Thymus (tissue), 11 donors: Measurements from ENCODE around the gene RAB31. TPM values are rescaled to one million over a fixed set of nuclear protein-coding genes. Genes with fewer than 3 reads are reported as not detected.
"Not testable (repeated sequence)": the region's sequence is repeated elsewhere in the genome, so short reads cannot be mapped to it uniquely, and the experiment has no call there.

ENCODE experiments used
- DNase-seq, 9 donors: peaks; one replicate each; pipeline ENCODE4 v3.0.0-alpha.2; 2013; ENCODE audit warnings: low spot score in 9 of 9, low read depth in 6 of 9, missing footprints in 1 of 9
- H3K27ac ChIP-seq, 2 donors: one replicate each; pipeline ENCODE4 v1.5.1; 2013; ENCODE audit warnings: control low read depth in 1 of 2, low read depth in 1 of 2, low read length in 1 of 2, mild to moderate bottlenecking in 1 of 2, moderate library complexity in 1 of 2
- H3K27me3 ChIP-seq, 2 donors: one replicate each; pipeline ENCODE4 v1.5.1; 2013; ENCODE audit warnings: low read length in 1 of 2; ENCODE audit not compliant: control insufficient read depth in 2 of 2, insufficient read depth in 1 of 2
- H3K36me3 ChIP-seq, 2 donors: one replicate each; pipeline ENCODE4 v1.5.1; 2013; ENCODE audit warnings: low read length in 1 of 2, mild to moderate bottlenecking in 1 of 2, moderate library complexity in 1 of 2; ENCODE audit not compliant: control insufficient read depth in 2 of 2, insufficient read depth in 2 of 2
- H3K4me1 ChIP-seq, 2 donors: one replicate each; pipeline ENCODE4 v1.5.1; 2013; ENCODE audit warnings: low read length in 2 of 2; ENCODE audit not compliant: control insufficient read depth in 2 of 2, insufficient read depth in 2 of 2
- H3K4me3 ChIP-seq, 2 donors: one replicate each; pipeline ENCODE4 v1.5.1; 2013; ENCODE audit warnings: low read length in 2 of 2, control low read depth in 1 of 2, mild to moderate bottlenecking in 1 of 2
- H3K9me3 ChIP-seq, 2 donors: one replicate each; pipeline ENCODE4 v1.5.1; 2013; ENCODE audit warnings: low read length in 1 of 2, mild to moderate bottlenecking in 1 of 2; ENCODE audit not compliant: control insufficient read depth in 2 of 2, insufficient read depth in 1 of 2
- WGBS: extraction: QIAGEN DNeasy Blood & Tissue Kit; methylation state at CpG from one replicate; pipeline ENCODE4 v1.1.7; 2013; 5-methylcytosine and 5-hydroxymethylcytosine counted together
- polyA plus RNA-seq: library from polyadenylated mRNA; stranded (reverse); fragments of 200-250 nt; gene quantifications from one replicate; pipeline ENCODE4 v1.2.3, GENCODE V29; 2013
- total RNA-seq: library from RNA; stranded (reverse); fragments of 120-200 nt; gene quantifications from one replicate; pipeline ENCODE4 v1.2.4, GENCODE V29; 2013
- donor health status: healthy.

Gene RAB31
- total and polyA plus RNA-seq, 2 donors, result 10.1 to 17.8 TPM

DNA sequence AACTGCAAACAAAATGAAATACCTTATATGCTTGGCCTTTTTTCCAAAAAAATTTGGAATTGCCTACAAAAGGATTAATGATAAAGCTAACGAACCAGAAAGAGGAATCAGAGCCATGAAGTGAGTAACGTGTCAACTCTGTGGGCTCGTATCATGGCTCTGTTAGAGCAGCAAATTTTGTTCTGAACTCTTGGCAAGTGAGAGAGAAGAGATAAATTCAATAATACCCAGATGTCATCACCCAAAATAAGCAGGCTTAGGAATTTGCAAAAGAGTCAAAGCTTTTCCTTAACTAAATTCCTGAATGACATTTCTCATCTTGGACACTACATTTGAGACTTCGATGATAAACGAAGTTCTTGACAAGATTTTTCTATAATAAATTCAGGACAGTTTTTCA is 182.1 kb downstream of the RAB31 start:
- DNase-seq, result no peak
- no peak overlapping the region for H3K4me3 ChIP-seq
- H3K4me1 ChIP-seq, result no peaks in the 10 kb centered on the region
- no peaks in the 10 kb centered on the region for H3K36me3 ChIP-seq
- peaks cover 0 to 4% of the 10 kb centered on the region in 2 donors for H3K9me3 ChIP-seq
- 96% methylated on average over 5 of the region's 5 CpGs for WGBS
- H3K27me3 ChIP-seq, result no peaks in the 10 kb centered on the region
- H3K27ac ChIP-seq, result no peak overlapping the region

DNA sequence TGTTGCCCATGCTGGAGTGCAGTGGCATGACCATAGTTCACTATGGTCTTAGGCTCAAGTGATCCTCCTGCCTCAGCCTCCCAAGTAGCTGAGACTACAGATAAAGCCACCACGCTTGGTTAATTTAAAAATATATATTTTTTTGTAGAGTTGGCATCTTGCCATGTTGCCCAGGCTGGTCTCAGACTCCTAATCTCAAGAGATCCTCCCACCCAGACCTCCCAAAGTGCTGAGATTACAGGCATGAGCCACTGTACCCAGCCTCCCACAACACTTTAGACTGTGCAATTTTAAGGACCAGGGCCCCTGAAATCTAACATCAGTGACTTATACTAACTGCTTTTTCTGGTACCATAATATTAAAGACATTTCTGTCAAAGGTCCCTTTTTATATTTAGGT is 182.9 kb downstream of the RAB31 start:
- DNase-seq, result no peak
- Histone ChIP-seq H3K27ac (no peak overlapping the region), H3K4me1 (no peaks in the 10 kb centered on the region), H3K36me3 (no peaks in the 10 kb centered on the region), H3K9me3 (peaks cover 0 to 4% of the 10 kb centered on the region in 2 donors), H3K27me3 (no peaks in the 10 kb centered on the region), H3K4me3 (no peak overlapping the region)
- WGBS, result 91% methylated on average over 1 of the region's 1 CpG

DNA sequence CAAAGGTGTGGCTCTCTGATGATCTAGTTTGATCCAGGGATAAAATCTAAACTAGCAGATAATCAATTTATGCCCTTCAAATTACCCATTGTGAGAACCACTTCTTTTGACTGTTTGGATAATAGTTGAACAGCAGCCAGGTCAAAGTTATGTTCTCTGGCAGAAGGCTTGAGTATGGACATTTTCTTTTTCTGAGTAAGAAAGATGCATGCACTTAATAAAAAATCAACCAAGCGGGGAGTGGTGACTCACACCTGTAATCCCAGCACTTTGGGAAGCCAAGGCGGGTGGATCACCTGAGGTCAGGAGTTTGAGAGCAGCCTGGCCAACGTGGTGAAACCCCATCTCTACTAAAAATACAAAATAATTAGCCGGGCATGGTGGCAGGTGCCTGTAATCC is 183.4 kb downstream of the RAB31 start:
- DNase-seq, H3K4me3 ChIP-seq, H3K9me3 ChIP-seq, H3K36me3 ChIP-seq, H3K4me1 ChIP-seq, H3K27ac ChIP-seq, H3K27me3 ChIP-seq: not testable (repeated sequence)
- WGBS, result 90% methylated on average over 4 of the region's 4 CpGs

DNA sequence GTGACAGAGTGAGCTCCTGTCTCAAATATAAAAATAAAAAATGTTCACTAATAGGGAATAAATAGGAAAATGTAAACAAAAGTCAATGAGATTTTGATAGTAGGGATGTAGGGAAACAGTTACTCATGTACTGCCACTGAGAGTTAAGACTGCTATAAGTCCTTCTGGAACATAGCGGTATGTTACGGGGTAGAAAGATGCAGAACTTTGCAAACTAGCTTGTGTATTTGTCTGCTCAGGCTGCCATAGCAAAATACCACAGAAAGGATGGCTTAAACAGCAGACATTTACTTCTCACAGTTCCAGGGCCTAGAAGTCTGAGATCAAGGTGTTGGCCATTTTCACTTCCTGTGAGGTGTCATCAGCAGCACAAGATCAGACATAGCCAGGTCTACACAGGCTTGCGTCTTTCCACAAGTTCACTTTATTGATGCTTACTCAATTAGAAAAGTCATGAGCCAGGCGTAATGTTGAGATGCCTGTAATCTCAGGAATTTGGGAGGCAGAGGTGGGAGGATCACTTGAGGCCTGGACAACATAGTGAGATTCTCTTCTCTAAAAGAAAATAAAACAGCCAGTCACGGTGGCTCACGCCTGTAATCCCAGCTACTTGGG is 186.5 kb downstream of the RAB31 start:
- Histone ChIP-seq H3K27me3 (no peaks in the 10 kb centered on the region), H3K36me3 (no peaks in the 10 kb centered on the region), H3K4me1 (no peaks in the 10 kb centered on the region), H3K9me3 (no peaks in the 10 kb centered on the region), H3K4me3 (no peak overlapping the region), H3K27ac (no peak overlapping the region)
- 87% methylated on average over 6 of the region's 6 CpGs for WGBS
- DNase-seq, result no peak

DNA sequence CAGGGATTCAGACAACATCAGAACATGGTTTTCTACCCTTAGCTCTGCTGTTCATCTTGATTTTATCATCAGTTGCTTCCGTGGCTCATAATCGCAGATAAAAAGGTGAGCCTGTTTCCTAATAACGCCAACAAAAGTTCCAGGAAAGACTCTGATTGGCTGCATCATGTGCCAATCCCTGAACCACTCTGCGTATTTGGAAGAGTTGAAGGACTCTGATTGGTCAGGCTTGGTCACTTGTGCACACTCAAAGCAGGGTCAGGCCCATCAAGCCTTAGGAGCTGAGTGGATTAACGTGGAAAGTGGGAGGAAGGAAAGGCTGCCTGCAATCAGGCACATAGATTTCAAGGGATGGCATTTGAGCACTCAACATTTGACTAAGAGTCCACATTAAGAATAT is 189.0 kb downstream of the RAB31 start:
- no peaks in the 10 kb centered on the region for H3K9me3 ChIP-seq
- no peaks in the 10 kb centered on the region for H3K4me1 ChIP-seq
- H3K36me3 ChIP-seq, result no peaks in the 10 kb centered on the region
- H3K4me3 ChIP-seq, result no peak overlapping the region
- no peak for DNase-seq
- WGBS, result 96% methylated on average over 5 of the region's 5 CpGs
- H3K27me3 ChIP-seq, result no peaks in the 10 kb centered on the region
- H3K27ac ChIP-seq, result no peak overlapping the region

DNA sequence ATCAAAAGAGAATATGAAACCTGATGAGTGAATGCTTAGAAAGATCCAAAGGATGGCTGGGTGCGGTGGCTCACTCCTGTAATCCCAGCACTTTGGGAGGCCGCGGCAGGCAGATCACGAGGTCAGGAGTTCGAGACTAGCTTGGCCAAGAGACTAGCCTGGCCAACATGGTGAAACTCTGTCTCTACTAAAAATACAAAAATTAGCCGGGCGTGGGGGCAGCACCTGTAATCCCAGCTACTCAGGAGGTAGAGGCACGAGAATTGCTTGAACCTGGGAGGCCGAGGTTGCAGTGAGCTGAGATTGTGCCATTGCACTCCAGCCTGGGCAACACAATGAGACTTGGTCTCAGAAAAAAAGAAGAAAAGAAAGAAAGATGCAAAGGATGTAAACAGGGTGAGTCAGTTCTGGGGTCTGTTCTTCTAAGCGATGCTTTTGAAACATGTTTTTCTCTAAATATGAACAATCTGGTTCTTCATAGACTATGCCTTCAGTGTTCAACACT is 189.7 kb downstream of the RAB31 start:
- not testable (repeated sequence) for H3K27me3 ChIP-seq, H3K9me3 ChIP-seq, DNase-seq, H3K4me1 ChIP-seq, H3K27ac ChIP-seq, H3K36me3 ChIP-seq, H3K4me3 ChIP-seq
- WGBS, result 97% methylated on average over 10 of the region's 10 CpGs

DNA sequence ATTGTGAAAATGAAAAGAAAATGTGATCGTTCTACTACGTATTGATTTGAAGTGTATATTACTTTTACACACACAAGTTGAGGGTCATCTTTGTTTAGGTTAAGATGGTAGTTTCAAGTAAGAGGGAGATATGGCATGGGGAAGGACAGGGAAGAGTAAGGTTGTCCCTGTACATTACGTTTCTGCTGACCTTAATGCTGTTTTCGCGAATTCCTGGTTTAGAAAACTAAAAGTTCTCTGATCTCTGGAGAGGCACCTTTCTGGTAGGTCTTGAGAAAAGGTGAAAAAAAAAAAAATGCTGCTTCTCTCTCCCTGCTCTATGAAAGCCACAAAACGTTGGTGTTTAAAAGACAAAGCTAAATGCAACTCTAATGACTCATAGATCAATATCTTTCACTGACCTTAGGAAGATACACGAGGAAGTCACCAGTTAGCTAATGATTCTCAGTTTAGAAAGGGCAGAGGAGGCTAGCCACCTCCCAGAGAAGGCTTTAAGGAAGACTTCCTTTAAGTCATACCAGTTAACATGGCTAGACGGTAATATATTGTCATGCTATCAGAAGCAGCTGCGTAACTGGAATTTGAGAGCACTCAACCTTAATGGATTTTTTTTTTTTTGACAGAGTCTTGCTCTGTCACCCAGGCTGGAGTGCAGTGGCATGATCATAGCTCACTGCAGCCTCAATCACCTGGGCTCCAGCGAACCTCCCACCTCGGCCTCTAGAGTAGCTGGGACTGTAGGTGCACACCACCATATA is 190.9 kb downstream of the RAB31 start:
- Histone ChIP-seq H3K36me3 (no peaks in the 10 kb centered on the region), H3K27me3 (no peaks in the 10 kb centered on the region), H3K4me1 (no peaks in the 10 kb centered on the region), H3K4me3 (no peak overlapping the region), H3K9me3 (no peaks in the 10 kb centered on the region), H3K27ac (no peak overlapping the region)
- 88% methylated on average over 11 of the region's 11 CpGs for WGBS
- DNase-seq, result no peak

DNA sequence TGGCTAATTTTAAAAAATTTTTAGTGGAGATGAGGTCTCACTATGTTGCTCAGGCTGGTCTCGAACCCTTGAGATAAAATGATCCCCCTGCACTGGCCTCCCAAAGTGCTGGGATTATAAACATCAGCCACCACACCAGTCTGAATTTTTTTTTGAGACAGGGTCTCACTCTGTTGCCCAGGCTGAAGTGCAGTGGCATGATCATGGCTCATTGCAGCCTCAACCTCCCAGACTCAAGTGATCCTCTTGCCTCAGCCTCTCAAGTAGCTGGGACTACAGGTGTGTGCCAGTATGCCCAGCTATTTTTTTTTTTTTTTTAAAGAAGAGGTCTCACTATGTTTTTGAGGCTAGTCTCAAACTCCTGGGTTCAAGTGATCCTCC is 191.4 kb downstream of the RAB31 start:
- not testable (repeated sequence) for H3K4me3 ChIP-seq, H3K9me3 ChIP-seq, H3K27ac ChIP-seq, H3K36me3 ChIP-seq, DNase-seq, H3K27me3 ChIP-seq, H3K4me1 ChIP-seq
- WGBS, result 100% methylated on average over 1 of the region's 1 CpG

DNA sequence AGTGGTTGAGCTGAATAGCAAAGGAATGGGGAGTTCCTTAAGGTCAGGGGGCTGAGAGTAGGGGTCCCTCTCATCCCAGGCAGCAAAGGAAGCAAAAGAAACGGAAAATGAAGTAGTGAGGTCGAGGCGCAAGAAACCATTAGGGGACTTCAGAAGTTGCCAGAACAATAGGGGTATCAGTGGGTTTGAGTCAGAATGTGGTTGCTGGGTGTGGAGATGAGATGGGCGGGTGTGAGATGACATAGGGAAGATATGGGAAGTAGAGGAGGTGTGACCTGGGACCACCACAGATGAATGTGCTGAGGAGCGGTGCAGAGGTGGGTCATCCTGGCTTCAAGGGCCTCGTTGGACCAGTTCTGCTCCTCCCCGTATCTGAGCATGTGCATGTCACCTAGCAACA is 192.6 kb downstream of the RAB31 start:
- H3K27me3 ChIP-seq, result no peaks in the 10 kb centered on the region
- no peak overlapping the region for H3K4me3 ChIP-seq
- no peak for DNase-seq
- WGBS, result 96% methylated on average over 7 of the region's 7 CpGs
- H3K9me3 ChIP-seq, result no peaks in the 10 kb centered on the region
- no peak overlapping the region for H3K27ac ChIP-seq
- no peaks in the 10 kb centered on the region for H3K36me3 ChIP-seq
- H3K4me1 ChIP-seq, result no peaks in the 10 kb centered on the region
